Peyer's patch (tissue), 4 donors: ENCODE measurements around the gene MLXIPL.

Experiments used
- POLR2A ChIP-seq, 2 donors: fragments of 450-650 bp; IDR thresholded peaks; one replicate each; pipeline ENCODE4 v1.5.1; 2017; ENCODE audit warnings: antibody characterized with exemption in 2 of 2, mild to moderate bottlenecking in 2 of 2, moderate library complexity in 2 of 2
- TF ChIP-seq, protein P1 (sequence below), 6 experiments: fragments of 450-650 bp in 4 of 6; fragments of 200-600 bp in 2 of 6; sonication (generic) in 1 of 6; IDR thresholded peaks; one replicate each; pipeline ENCODE4 v1.5.1; 2017 to 2019; ENCODE audit warnings: antibody characterized with exemption in 6 of 6, mild to moderate bottlenecking in 3 of 6, moderate library complexity in 1 of 6

DNA sequence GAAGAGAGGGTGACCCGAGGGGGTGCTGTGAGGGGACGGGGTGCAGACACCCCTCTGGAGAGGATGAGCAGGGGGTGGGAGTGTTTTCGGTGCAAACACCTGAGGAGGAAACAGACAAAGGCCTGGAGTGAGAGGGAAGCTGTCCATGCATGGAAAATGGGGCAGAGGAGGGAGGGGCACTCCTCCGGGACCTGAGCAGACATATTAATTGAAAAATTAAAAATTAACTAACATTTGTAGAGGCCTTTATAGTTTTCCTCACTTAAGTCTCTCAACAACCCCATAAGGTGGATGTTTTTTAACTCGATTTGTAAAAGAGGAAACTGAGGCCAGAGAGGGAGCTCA lies 44.5 kb upstream of the MLXIPL start:
- TF ChIP-seq, protein P1, sequence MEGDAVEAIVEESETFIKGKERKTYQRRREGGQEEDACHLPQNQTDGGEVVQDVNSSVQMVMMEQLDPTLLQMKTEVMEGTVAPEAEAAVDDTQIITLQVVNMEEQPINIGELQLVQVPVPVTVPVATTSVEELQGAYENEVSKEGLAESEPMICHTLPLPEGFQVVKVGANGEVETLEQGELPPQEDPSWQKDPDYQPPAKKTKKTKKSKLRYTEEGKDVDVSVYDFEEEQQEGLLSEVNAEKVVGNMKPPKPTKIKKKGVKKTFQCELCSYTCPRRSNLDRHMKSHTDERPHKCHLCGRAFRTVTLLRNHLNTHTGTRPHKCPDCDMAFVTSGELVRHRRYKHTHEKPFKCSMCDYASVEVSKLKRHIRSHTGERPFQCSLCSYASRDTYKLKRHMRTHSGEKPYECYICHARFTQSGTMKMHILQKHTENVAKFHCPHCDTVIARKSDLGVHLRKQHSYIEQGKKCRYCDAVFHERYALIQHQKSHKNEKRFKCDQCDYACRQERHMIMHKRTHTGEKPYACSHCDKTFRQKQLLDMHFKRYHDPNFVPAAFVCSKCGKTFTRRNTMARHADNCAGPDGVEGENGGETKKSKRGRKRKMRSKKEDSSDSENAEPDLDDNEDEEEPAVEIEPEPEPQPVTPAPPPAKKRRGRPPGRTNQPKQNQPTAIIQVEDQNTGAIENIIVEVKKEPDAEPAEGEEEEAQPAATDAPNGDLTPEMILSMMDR (IDR thresholded peaks at IDR 0.05) = no peak
- no peak for TF ChIP-seq POLR2A (IDR thresholded peaks at IDR 0.05)
